HepG2 (cell line): ENCODE measurements around the gene PTPN2.

Experiments used
- KDM5A ChIP-seq: fragments of 200-600 bp; sonication (generic); IDR thresholded peaks from 2 replicates; pipeline ENCODE4 v1.7.0; 2018; ENCODE audit warnings: antibody characterized with exemption, mild to moderate bottlenecking, low read length, borderline replicate concordance
- NONO ChIP-seq, 2 experiments: fragments of 450-650 bp in 1 of 2; sonication (generic) in 1 of 2; formaldehyde crosslinking in 1 of 2; IDR thresholded peaks in 1 of 2; conservative IDR thresholded peaks in 1 of 2; 2 replicates each; pipeline versions ENCODE4 v1.6.1 to v1.8.0; 2017 to 2022; ENCODE audit warnings: mild to moderate bottlenecking in 1 of 2, missing genetic modification reagents in 1 of 2, moderate library complexity in 1 of 2
- RAD21 ChIP-seq: fragments of 450-650 bp; formaldehyde crosslinking; IDR thresholded peaks from 2 replicates; pipeline ENCODE4 v1.5.0; 2020; ENCODE audit warnings: mild to moderate bottlenecking
- TCF12 ChIP-seq, 2 experiments: fragments of 450-650 bp in 1 of 2; sonication (generic) in 1 of 2; formaldehyde crosslinking in 1 of 2; IDR thresholded peaks; 2 replicates each; pipeline versions ENCODE4 v1.6.1 to v1.8.0; 2017 to 2022; ENCODE audit warnings: antibody characterized with exemption in 1 of 2, mild to moderate bottlenecking in 1 of 2, missing genetic modification reagents in 1 of 2, moderate library complexity in 1 of 2
- ZNF619 ChIP-seq: sonication (generic); formaldehyde crosslinking; IDR thresholded peaks from 2 replicates; pipeline ENCODE4 v1.4.0; 2020; ENCODE audit warnings: mild to moderate bottlenecking, missing genetic modification reagents
- ZNF790 ChIP-seq: sonication (generic); formaldehyde crosslinking; IDR thresholded peaks from 2 replicates; pipeline ENCODE4 v1.8.0; 2022; ENCODE audit warnings: missing genetic modification reagents, mild to moderate bottlenecking, borderline replicate concordance
- TF ChIP-seq, protein P1 (sequence below): sonication (generic); formaldehyde crosslinking; IDR thresholded peaks from 2 replicates; pipeline ENCODE4 v1.5.0; 2020; ENCODE audit warnings: mild to moderate bottlenecking, missing genetic modification reagents, borderline replicate concordance
- TF ChIP-seq, protein P2 (sequence below): sonication (generic); formaldehyde crosslinking; IDR thresholded peaks from 2 replicates; pipeline ENCODE4 v1.4.0; 2020; ENCODE audit warnings: missing genetic modification reagents, mild to moderate bottlenecking, borderline replicate concordance
- TF ChIP-seq, protein P3 (sequence below): sonication (generic); formaldehyde crosslinking; IDR thresholded peaks from 2 replicates; pipeline ENCODE4 v1.5.0; 2020; ENCODE audit warnings: mild to moderate bottlenecking, missing genetic modification reagents, moderate library complexity

DNA sequence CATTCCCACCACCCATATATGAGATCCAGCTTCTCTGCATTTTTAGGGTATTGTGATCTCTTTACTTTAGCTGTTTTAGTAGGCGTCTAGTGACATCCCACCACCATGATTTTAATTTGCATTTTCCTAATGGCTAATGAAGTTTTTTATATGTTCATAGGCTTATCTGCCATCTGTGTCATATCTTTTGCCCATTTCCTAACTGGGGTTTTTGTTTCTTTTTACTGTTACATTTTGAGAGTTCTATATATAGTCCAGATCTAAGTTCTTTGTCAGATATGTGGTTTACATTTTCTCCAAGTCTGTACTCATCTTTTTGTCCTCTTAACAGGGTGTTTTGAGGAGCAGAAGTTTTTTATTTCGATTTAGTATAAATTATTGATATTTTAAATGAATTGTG, 39.6 kb downstream of the PTPN2 start:
- TF ChIP-seq, protein P1, sequence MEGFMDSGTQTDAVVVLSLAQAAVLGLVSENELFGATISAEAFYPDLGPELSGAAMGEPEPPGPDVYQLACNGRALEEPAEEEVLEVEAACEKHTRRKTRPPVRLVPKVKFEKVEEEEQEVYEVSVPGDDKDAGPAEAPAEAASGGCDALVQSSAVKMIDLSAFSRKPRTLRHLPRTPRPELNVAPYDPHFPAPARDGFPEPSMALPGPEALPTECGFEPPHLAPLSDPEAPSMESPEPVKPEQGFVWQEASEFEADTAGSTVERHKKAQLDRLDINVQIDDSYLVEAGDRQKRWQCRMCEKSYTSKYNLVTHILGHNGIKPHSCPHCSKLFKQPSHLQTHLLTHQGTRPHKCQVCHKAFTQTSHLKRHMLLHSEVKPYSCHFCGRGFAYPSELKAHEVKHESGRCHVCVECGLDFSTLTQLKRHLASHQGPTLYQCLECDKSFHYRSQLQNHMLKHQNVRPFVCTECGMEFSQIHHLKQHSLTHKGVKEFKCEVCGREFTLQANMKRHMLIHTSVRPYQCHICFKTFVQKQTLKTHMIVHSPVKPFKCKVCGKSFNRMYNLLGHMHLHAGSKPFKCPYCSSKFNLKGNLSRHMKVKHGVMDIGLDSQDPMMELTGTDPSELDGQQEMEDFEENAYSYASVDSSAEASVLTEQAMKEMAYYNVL (CRISPR knock-in tag): no peak
- no peak for TF ChIP-seq NONO (IDR thresholded peaks at IDR 0.05)
- no peak for TF ChIP-seq NONO (CRISPR knock-in tag; conservative IDR thresholded peaks at IDR 0.05)
- TF ChIP-seq KDM5A: no peak
- no peak for TF ChIP-seq ZNF790
- TF ChIP-seq RAD21 (CRISPR knock-in tag): no peak
- TF ChIP-seq, protein P2, sequence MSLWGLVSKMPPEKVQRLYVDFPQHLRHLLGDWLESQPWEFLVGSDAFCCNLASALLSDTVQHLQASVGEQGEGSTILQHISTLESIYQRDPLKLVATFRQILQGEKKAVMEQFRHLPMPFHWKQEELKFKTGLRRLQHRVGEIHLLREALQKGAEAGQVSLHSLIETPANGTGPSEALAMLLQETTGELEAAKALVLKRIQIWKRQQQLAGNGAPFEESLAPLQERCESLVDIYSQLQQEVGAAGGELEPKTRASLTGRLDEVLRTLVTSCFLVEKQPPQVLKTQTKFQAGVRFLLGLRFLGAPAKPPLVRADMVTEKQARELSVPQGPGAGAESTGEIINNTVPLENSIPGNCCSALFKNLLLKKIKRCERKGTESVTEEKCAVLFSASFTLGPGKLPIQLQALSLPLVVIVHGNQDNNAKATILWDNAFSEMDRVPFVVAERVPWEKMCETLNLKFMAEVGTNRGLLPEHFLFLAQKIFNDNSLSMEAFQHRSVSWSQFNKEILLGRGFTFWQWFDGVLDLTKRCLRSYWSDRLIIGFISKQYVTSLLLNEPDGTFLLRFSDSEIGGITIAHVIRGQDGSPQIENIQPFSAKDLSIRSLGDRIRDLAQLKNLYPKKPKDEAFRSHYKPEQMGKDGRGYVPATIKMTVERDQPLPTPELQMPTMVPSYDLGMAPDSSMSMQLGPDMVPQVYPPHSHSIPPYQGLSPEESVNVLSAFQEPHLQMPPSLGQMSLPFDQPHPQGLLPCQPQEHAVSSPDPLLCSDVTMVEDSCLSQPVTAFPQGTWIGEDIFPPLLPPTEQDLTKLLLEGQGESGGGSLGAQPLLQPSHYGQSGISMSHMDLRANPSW (CRISPR knock-in tag): no peak
- no peak for TF ChIP-seq ZNF619
- TF ChIP-seq, protein P3, sequence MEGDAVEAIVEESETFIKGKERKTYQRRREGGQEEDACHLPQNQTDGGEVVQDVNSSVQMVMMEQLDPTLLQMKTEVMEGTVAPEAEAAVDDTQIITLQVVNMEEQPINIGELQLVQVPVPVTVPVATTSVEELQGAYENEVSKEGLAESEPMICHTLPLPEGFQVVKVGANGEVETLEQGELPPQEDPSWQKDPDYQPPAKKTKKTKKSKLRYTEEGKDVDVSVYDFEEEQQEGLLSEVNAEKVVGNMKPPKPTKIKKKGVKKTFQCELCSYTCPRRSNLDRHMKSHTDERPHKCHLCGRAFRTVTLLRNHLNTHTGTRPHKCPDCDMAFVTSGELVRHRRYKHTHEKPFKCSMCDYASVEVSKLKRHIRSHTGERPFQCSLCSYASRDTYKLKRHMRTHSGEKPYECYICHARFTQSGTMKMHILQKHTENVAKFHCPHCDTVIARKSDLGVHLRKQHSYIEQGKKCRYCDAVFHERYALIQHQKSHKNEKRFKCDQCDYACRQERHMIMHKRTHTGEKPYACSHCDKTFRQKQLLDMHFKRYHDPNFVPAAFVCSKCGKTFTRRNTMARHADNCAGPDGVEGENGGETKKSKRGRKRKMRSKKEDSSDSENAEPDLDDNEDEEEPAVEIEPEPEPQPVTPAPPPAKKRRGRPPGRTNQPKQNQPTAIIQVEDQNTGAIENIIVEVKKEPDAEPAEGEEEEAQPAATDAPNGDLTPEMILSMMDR (CRISPR knock-in tag): no peak
- TF ChIP-seq TCF12 (IDR thresholded peaks at IDR 0.05): no peak
- no peak for TF ChIP-seq TCF12 (CRISPR knock-in tag; IDR thresholded peaks at IDR 0.05)
